ENCODE results near the gene GJA4.

- no peak for TF ChIP-seq POLR2AphosphoS5 (IDR thresholded peaks at IDR 0.05)
- TF ChIP-seq POLR2A (IDR thresholded peaks at IDR 0.05): no peak
- TF ChIP-seq, protein P1, sequence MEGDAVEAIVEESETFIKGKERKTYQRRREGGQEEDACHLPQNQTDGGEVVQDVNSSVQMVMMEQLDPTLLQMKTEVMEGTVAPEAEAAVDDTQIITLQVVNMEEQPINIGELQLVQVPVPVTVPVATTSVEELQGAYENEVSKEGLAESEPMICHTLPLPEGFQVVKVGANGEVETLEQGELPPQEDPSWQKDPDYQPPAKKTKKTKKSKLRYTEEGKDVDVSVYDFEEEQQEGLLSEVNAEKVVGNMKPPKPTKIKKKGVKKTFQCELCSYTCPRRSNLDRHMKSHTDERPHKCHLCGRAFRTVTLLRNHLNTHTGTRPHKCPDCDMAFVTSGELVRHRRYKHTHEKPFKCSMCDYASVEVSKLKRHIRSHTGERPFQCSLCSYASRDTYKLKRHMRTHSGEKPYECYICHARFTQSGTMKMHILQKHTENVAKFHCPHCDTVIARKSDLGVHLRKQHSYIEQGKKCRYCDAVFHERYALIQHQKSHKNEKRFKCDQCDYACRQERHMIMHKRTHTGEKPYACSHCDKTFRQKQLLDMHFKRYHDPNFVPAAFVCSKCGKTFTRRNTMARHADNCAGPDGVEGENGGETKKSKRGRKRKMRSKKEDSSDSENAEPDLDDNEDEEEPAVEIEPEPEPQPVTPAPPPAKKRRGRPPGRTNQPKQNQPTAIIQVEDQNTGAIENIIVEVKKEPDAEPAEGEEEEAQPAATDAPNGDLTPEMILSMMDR (IDR thresholded peaks at IDR 0.05): no peak
- no peak for TF ChIP-seq EP300 (IDR thresholded peaks at IDR 0.05)
These were observed 10.9 kb upstream of the GJA4 start for GRCh38 chr1:34781844-34782391.
